Lower leg skin (tissue), 4 donors: ENCODE measurements around the gene LDB2. TPM values are rescaled to one million over a fixed set of nuclear protein-coding genes. Genes with fewer than 3 reads are reported as not detected.

Experiments used
- DNase-seq, 2 donors: peaks; one replicate each; pipeline ENCODE4 v3.0.0-alpha.2; 2019; ENCODE audit warnings: low spot score in 2 of 2
- H3K4me3 ChIP-seq: fragments of 200-600 bp; sonication (generic); 2 replicates; pipeline ENCODE4 v1.5.1; 2017; ENCODE audit warnings: mild to moderate bottlenecking, low read depth; ENCODE audit not compliant: poor library complexity, severe bottlenecking
- CTCF ChIP-seq, 3 donors: fragments of 450-650 bp; IDR thresholded peaks; one replicate each; pipeline ENCODE4 v1.5.1; 2016; ENCODE audit warnings: antibody characterized with exemption in 3 of 3, mild to moderate bottlenecking in 3 of 3, moderate library complexity in 2 of 3
- POLR2A ChIP-seq, 2 donors: fragments of 450-650 bp; IDR thresholded peaks; one replicate each; pipeline ENCODE4 v1.6.1; 2016 to 2017; ENCODE audit warnings: antibody characterized with exemption in 2 of 2, mild to moderate bottlenecking in 1 of 2, moderate library complexity in 1 of 2
- WGBS, 2 donors: methylation state at CpG; one replicate each; pipeline ENCODE4 v1.1.5; 2018; 5-methylcytosine and 5-hydroxymethylcytosine counted together
- intact Hi-C: fragments of 100-400 bp; cut with DNase I; formaldehyde crosslinking; loops from one replicate; pipeline ENCODE4 v1.15.0; 2023; ENCODE audit warnings: low total_unique reads
- total RNA-seq, 4 donors: library from RNA; depleted of rRNA; stranded (reverse); fragments of >200 nt; gene quantifications; one replicate each; pipeline ENCODE4 v1.1.0, GENCODE V29; 2016

Gene LDB2
- total RNA-seq, 4 donors from 2014 or later, result 5.4 to 14.0 (median 7.8) TPM

DNA sequence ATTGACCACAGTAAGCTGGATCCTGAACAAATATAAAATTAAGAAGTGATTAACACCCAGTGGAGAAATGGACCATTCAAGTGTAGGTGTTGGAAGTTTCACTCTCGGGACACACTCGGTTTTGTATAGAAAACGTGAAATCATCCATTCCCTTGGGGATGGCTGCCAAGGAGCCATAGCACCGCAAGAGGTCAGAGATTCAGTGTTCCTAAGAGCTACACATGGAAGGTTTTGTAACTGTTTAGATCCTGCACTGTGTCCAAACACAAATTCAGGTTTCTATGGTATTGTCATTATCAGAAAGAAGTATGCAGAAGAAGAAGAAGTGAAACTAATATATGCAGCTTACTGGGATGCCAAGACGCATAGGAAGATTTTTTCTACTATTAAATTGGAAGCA is 281.0 kb downstream of the LDB2 start:
- no peak for TF ChIP-seq CTCF (IDR thresholded peaks at IDR 0.05)
- TF ChIP-seq POLR2A (IDR thresholded peaks at IDR 0.05), result no peak
- H3K4me3 ChIP-seq, result no peak overlapping the region
- intact Hi-C loops, result loop anchor here (10.0 kb wide), 1 partner anchor 1047 kb away; no protein-coding TSS in a partner anchor
- 51 to 55% methylated on average over 5 of the region's 5 CpGs for WGBS, 2 donors
- no peak for DNase-seq

DNA sequence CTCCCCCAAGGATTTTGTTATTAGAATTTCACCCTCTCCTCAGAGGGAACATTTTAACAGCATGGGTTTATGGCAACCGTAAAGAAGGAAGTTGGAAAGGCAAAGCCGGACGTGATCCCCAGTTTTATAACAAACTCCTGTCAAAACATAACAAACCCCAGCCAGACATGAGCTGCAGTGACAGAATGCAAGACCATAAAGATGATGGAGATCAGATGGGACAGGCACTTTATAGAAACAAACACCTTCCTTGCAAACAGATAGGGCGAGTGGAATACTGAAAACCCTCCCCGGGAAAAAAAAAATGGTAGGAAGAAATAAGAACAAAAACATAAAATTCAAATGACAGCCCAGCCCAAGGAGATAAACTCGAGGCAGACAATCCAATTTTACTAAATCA is 281.4 kb downstream of the LDB2 start:
- TF ChIP-seq CTCF (IDR thresholded peaks at IDR 0.05) (no peak), POLR2A (IDR thresholded peaks at IDR 0.05) (no peak)
- WGBS, 2 donors, result 35 to 45% methylated on average over 6 of the region's 6 CpGs

GRCh38 chr4:16609170-16609758 is 289.2 kb downstream of the LDB2 start:
- no peak for TF ChIP-seq POLR2A (IDR thresholded peaks at IDR 0.05)
- TF ChIP-seq CTCF (IDR thresholded peaks at IDR 0.05), result no peak

More for the DNA sequence above, 281.4 kb downstream of the LDB2 start:
- intact Hi-C loops, result loop anchor here (10.0 kb wide), 1 partner anchor 1048 kb away; no protein-coding TSS in a partner anchor
- no peak for DNase-seq
- H3K4me3 ChIP-seq, result no peak overlapping the region

GRCh38 chr4:16608611-16609125 is 289.8 kb downstream of the LDB2 start:
- intact Hi-C loops, result no loop called here
- TF ChIP-seq CTCF (IDR thresholded peaks at IDR 0.05) (no peak), POLR2A (IDR thresholded peaks at IDR 0.05) (no peak)
- H3K4me3 ChIP-seq, result no peak overlapping the region
- DNase-seq, result no peak
- 90 to 93% methylated on average over 16 of the region's 16 CpGs for WGBS, 2 donors

More at GRCh38 chr4:16609170-16609758, 289.2 kb downstream of the LDB2 start:
- no peak overlapping the region for H3K4me3 ChIP-seq
- intact Hi-C loops, result no loop called here
- DNase-seq, result no peak
- WGBS, 2 donors, result 88 to 95% methylated on average over 5 to 9 of the region's 10 CpGs

DNA sequence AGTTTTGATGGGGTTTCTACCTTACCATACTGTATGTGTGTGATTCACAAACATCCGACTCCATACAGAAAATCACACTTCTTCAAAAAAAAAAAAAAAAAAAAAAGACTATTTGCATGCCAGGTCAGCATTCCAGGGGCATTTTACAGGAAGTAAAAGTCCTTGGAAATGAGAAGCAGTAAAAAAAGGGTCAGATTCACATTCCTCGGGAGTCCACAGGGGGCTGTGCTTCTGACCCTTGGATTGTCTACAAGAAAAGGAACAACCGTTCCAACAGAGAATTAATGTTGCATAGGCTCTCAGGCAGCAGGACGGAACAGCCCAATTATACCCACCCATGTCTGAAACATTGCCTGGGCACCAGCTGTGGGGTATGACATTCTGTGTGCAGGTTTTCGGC is 290.3 kb downstream of the LDB2 start:
- intact Hi-C loops, result no loop called here
- TF ChIP-seq CTCF (IDR thresholded peaks at IDR 0.05) (no peak), POLR2A (IDR thresholded peaks at IDR 0.05) (no peak)
- WGBS, 2 donors, result 41 to 55% methylated on average over 5 of the region's 5 CpGs
- no peak overlapping the region for H3K4me3 ChIP-seq
- no peak for DNase-seq
